GM12872 (cell line): ENCODE measurements around the gene IGSF22.

ENCODE experiments used
- TF ChIP-seq, protein P1 (sequence below): IDR thresholded peaks from 3 replicates; pipeline ENCODE4 v1.5.1; 2011; ENCODE audit warnings: low read depth, mild to moderate bottlenecking, low read length, moderate library complexity; ENCODE audit not compliant: insufficient read depth

The IGSF22 gene

DNA sequence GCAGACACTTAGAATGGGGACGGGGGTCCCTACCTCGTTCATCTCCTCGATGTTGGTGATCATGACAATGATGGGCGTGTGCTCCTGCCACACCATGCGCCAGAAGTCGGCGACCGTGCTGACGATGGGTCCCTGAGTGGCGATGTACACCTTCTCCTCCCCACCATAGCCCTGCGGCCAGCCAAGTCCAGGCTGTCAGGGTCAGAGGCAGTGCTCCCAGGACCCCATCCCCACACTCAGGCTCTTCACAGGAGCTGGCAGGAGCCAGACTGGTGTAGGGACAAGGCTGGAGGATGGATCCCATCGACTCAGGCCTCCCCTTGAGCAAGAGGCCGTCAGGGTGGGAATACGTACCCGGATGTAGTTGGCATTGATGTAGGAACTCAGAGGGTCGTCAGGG, 7.2 kb upstream of the IGSF22 start:
- TF ChIP-seq, protein P1, sequence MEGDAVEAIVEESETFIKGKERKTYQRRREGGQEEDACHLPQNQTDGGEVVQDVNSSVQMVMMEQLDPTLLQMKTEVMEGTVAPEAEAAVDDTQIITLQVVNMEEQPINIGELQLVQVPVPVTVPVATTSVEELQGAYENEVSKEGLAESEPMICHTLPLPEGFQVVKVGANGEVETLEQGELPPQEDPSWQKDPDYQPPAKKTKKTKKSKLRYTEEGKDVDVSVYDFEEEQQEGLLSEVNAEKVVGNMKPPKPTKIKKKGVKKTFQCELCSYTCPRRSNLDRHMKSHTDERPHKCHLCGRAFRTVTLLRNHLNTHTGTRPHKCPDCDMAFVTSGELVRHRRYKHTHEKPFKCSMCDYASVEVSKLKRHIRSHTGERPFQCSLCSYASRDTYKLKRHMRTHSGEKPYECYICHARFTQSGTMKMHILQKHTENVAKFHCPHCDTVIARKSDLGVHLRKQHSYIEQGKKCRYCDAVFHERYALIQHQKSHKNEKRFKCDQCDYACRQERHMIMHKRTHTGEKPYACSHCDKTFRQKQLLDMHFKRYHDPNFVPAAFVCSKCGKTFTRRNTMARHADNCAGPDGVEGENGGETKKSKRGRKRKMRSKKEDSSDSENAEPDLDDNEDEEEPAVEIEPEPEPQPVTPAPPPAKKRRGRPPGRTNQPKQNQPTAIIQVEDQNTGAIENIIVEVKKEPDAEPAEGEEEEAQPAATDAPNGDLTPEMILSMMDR, result no peak

DNA sequence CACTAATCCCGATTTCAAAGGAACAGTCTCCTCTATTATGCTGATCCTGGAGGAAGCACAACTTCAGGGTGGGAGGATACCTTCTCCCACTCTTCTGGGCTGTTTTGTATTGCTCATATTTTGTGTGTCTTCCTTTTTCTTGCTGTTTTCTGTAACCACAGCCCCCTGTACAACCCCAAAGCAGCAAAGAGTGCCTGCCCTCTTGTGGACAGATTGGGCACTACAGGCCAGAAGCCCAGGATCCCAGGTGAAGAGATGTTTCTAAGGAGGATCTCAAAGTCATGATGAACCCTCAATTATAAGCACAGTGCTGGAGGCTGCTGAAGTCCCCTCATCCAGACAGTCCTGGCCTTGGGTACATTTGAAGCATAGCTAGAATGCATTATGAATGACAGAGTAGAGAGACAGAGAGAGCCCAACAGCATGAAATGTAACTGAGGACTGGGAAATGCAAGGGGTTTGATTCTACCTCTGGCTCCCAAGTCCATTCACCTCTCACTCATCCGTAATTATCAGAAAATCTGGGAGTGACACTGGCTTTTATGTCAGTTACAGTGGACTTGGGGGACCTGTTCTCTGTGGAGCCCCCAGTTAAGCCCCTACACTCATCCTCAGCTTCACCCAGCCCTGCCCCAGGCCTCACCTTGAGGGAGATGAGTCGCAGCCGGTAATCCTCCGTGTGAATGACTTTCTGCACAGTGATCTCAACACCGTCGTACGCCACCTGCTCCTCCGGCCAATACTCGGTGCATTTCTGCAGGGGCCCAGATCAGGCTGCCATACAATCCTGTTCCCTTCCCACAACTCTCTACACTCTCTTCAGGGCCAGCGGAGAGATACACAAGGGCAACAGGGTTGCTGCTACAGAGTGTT, 6.2 kb upstream of the IGSF22 start:
- TF ChIP-seq, protein P1, result peak; percentile 99

DNA sequence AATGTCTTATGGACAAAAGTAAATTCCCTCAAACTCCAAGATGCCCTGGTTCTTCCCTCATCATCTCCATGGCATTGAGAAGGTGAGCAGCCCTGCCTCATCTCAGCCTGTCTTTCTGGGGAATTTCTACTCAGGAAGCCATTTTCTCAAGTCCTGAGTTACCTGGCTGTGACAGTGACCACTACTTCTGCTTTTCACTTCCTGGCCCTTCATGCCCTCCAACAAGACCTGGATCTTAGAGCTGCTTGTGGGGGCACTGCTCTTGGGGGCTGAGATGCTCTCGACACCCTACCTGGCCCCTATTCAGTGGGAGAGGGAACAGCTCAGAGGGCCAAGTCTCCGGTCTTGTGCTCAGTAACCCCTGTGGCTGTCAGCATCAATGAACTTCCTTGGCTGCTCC, 5.5 kb upstream of the IGSF22 start:
- TF ChIP-seq, protein P1, result no peak

DNA sequence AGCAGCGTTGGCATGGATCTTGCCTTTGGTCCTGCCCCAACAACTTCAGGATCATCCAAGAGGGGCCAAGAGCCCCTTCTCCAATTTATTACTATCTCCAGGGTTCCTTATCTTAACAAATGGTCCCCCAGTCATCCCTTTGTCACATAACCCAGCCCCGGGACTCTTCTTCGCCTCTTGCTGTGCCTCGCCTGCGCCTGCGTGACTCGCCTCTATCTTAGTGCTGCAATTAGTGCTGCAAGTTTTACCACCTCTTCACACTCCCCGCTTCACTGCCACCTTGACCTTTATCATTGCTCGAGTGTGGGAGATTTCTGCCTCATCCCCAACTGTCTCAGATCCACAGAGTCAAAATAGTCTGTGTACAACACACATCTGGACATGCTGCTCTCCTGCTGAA, 4.0 kb upstream of the IGSF22 start:
- TF ChIP-seq, protein P1, result no peak

DNA sequence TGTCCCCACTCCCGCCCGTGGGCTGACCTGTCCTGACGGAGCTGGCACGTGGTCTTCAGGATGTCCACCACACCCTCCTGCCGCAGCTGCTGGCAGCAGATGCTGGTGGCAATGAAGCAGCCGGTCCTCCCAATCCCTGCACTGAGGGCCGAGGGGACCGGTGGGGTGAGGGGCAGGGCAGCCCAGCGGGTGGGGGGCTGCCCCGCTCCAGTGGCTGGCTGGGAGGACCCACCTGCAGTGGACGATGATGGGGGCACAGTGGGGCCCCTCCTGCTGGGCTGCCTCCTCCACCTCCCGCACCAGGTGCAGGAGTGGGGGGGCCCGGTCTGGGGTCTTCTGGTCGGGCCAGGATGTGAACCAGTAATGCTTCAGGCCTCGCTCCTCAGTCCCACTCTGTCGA, 3.4 kb upstream of the IGSF22 start:
- TF ChIP-seq, protein P1, result no peak

DNA sequence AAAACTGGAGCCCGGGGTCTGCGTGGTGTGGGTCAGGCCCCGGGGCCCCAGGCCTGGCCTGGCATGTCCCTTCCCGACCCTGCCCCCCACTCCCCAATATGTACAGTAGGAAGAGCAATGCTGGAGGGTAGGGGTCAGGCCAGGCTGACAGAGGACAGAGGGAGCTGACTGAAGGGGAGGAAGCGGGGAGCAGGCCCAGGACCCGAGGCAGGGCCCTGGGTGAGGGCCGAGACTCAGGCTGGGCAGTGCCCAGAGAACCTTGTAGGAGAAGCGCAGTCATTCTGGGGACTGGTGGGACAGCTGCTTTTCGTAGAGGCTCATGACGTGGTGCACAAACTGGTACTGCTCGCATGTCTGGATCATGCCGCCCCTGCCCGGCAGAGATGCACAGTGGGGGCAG, 2.7 kb upstream of the IGSF22 start:
- TF ChIP-seq, protein P1, result no peak

DNA sequence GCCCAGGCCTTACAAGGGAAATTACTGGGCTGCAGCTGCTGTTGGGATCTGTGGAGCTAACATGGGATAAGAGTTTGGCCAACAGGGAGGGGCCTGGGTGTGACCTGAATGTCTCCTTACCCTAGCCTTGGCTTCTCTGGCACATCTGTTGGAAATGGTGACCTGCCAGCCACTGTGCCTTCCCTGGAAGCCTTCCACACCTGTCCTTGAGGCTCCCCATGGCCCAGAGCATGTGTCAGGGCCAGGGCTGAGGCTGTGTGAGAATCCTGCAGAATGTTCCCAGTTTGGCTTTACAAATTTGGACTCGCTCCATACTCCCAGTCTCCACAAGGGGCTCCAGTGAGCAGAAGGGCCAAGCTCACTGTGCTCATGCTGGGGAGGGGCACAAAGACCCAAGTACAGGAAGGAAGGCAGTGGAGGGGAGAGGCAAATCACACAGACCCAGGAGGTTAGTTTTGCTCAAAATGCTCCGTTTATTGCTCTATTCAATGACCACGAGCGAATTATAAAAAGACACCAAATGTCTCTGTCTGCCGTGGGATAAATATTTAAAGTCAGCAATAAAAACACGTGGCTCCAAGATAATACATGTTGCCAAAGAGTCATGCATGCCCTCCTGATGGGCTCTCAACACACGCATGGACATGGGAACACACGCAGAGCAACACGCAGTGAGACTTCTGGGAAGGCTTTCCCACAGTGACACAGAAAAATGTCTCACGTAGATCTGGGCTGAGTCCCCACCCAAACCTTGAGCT, 1.7 kb upstream of the IGSF22 start:
- TF ChIP-seq, protein P1, result peak; percentile 97
